HG02938 (cell line): Measurements from ENCODE around the gene RNU2-63P.
"Not testable (repeated sequence)": the region's sequence is repeated elsewhere in the genome, so short reads cannot be mapped to it uniquely, and the experiment has no call there.

ENCODE experiments used
- ATAC-seq: cut with Tn5 transposase; IDR thresholded peaks from one replicate; pipeline ENCODE4 v1.9.1; 2021; ENCODE audit warnings: mild to moderate bottlenecking, moderate library complexity; ENCODE audit not compliant: unreplicated experiment

Gene RNU2-63P

GRCh38 chr2:87987473-87987872 is 28.9 kb downstream of the RNU2-63P start:
- not testable (repeated sequence) for ATAC-seq

- not testable (repeated sequence) for ATAC-seq
These were observed 30.4 kb downstream of the RNU2-63P start for GRCh38 chr2:87985902-87986301.

GRCh38 chr2:87981182-87981581 is 35.2 kb downstream of the RNU2-63P start:
- ATAC-seq: not testable (repeated sequence)

- ATAC-seq: not testable (repeated sequence)
These were observed 44.0 kb downstream of the RNU2-63P start for GRCh38 chr2:87972385-87972784.
